Smooth muscle cell of the umbilical artery (primary cell): ENCODE measurements around the gene BLID. TPM values are rescaled to one million over a fixed set of nuclear protein-coding genes. Genes with fewer than 3 reads are reported as not detected.

Source experiments
- total RNA-seq: library from RNA; depleted of rRNA; stranded (reverse); fragments of >200 nt; gene quantifications from 2 replicates; pipeline ENCODE4 v1.2.3, GENCODE V29; 2014

BLID gene, protein sequence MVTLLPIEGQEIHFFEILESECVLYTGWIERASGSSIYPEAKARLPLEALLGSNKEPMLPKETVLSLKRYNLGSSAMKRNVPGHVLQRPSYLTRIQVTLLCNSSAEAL
- total RNA-seq = 12.8 and 46.5 TPM in 2 replicates

DNA sequence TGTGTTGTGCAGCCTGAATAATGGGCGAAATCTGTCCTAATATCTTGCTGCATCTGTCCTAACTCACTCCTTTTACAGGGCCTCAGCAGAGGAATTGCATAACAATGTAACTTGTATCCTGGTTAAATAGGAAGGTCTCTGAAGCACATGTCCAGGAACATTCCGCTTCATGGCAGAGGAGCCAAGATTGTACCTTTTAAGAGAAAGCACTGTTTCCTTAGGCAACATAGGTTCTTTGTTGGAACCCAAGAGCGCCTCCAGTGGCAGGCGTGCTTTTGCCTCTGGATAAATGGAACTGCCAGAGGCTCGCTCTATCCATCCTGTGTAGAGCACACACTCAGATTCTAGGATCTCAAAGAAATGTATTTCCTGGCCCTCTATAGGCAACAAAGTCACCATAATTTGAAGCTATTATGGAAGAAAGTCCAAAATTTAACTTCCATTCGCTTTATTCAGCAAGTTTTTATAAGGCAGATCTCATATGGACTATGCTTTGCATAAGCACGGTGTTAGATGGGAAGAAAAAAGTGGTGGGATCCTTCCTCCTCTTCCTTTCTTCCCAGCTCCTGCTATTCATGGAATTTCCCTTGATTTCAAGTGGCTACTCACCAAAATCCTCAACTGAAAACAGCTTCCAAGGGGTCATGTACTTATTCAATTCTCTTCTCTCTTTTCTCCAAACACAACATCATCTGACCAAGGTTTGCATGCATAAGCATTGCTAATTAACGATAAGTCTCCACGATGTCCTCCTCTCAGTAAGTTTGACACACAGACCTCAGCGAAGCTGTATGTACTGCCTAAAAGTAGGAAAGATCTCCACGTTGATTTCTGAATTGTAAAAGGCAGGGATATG lies at the start of gene BLID:
BLID (minus strand) TSS at position 692 of the 856 bp plus-strand sequence; CDS start at position 399, 293 bp downstream.

